HepG2 (cell line): ENCODE measurements around the gene MREG. TPM values are rescaled to one million over a fixed set of nuclear protein-coding genes. Genes with fewer than 3 reads are reported as not detected.

Experiments
- ATAC-seq: fragments of 200-7000 bp; cut with Tn5 transposase; 3 replicates; pipeline ENCODE4 v1.9.1; 2020; ENCODE audit warnings: mild to moderate bottlenecking, moderate library complexity
- BruUV-seq: library from RNA; stranded (reverse); fragments of 400-500 nt; replicated peaks from 2 replicates; lab custom pipeline; 2021; lab: Mats Ljungman, UMichigan
- CTCF ChIA-PET: fragments of 300-600 bp; formaldehyde crosslinking; extraction: SDS; loops from one replicate; lab custom pipeline; 2021; ENCODE audit warnings: low total read pairs, inconsistent platforms, low intra/inter-chr PET ratio; lab: Yijun Ruan, JAX
- POLR2A ChIA-PET: fragments of 350-600 bp; sonication (Branson Sonifier 250); formaldehyde crosslinking; loops from one replicate; lab custom pipeline; 2020; ENCODE audit warnings: antibody characterized with exemption, inconsistent platforms; lab: Yijun Ruan, JAX
- DNase-seq: peaks from one replicate; pipeline ENCODE4 v3.0.0-alpha.2; 2015; ENCODE audit warnings: low spot score
- FAIRE-seq: peaks from 3 replicates; lab custom pipeline; 2011; peaks lifted over from hg19 to GRCh38; lab: Jason Lieb, UNC
- H2AFZ ChIP-seq: one replicate; pipeline ENCODE4 v1.6.1; 2011; ENCODE audit warnings: low read length, inconsistent platforms
- H3K27ac ChIP-seq: fragments of 300-600 bp; 3 replicates; pipeline ENCODE4 v1.8.0; 2011; ENCODE audit warnings: mixed run types, mild to moderate bottlenecking, mixed read lengths, low read length, inconsistent platforms; ENCODE audit not compliant: insufficient read depth; ENCODE audit errors: extremely low read length
- H3K27me3 ChIP-seq, 2 experiments: fragments of 200-600 bp in 1 of 2; 2 replicates in 1 of 2; 3 replicates in 1 of 2; pipeline versions ENCODE4 v1.6.0 to v1.8.0; 2011; ENCODE audit warnings: low read length in 2 of 2, mild to moderate bottlenecking in 2 of 2, moderate library complexity in 2 of 2, inconsistent platforms in 1 of 2; ENCODE audit not compliant: insufficient read depth in 2 of 2, control insufficient read depth in 1 of 2
- H3K36me3 ChIP-seq, 2 experiments: fragments of 200-600 bp in 1 of 2; replicated peaks in 1 of 2; 2 replicates in 1 of 2; 3 replicates in 1 of 2; pipeline versions ENCODE4 v1.5.1 to v1.8.0; 2011; ENCODE audit warnings: low read length in 2 of 2, inconsistent platforms in 1 of 2; ENCODE audit not compliant: insufficient read depth in 2 of 2, control insufficient read depth in 1 of 2
- H3K4me1 ChIP-seq: 2 replicates; pipeline ENCODE4 v1.5.1; 2012; ENCODE audit warnings: low read length, inconsistent platforms; ENCODE audit not compliant: insufficient read depth
- H3K4me2 ChIP-seq: 2 replicates; pipeline ENCODE4 v1.6.0; 2011; ENCODE audit warnings: low read depth, low read length, inconsistent platforms
- H3K4me3 ChIP-seq, 3 experiments: fragments of 200-600 bp in 1 of 3; sonication (generic), shearing (Covaris generic) in 1 of 3; replicated peaks in 1 of 3; 2 replicates each; pipeline ENCODE4 v1.5.1; 2011 to 2016; ENCODE audit warnings: low read length in 3 of 3, inconsistent platforms in 2 of 3, low read depth in 2 of 3, mild to moderate bottlenecking in 2 of 3, control low read depth in 1 of 3, mixed read lengths in 1 of 3; ENCODE audit not compliant: insufficient read depth in 1 of 3
- H3K79me2 ChIP-seq: one replicate; pipeline ENCODE4 v1.6.1; 2011; ENCODE audit warnings: low read length, inconsistent platforms; ENCODE audit not compliant: insufficient read depth
- H3K9ac ChIP-seq: 2 replicates; pipeline ENCODE4 v1.6.0; 2011; ENCODE audit warnings: mild to moderate bottlenecking, low read depth, low read length, inconsistent platforms; ENCODE audit not compliant: insufficient read depth
- H3K9me3 ChIP-seq: 2 replicates; pipeline ENCODE4 v1.5.1; 2012; ENCODE audit warnings: mild to moderate bottlenecking, low read length
- H4K20me1 ChIP-seq: 2 replicates; pipeline ENCODE4 v1.6.0; 2011; ENCODE audit warnings: inconsistent platforms, mild to moderate bottlenecking, low read length, moderate library complexity; ENCODE audit not compliant: insufficient read depth
- ARNT2 ChIP-seq: sonication (generic); formaldehyde crosslinking; IDR thresholded peaks from 2 replicates; pipeline ENCODE4 v1.8.0; 2022; ENCODE audit warnings: mild to moderate bottlenecking, low read depth, missing genetic modification reagents, moderate library complexity
- MTA3 ChIP-seq: sonication (generic); formaldehyde crosslinking; IDR thresholded peaks from 2 replicates; pipeline ENCODE4 v1.4.0; 2020; ENCODE audit warnings: missing genetic modification reagents
- SATB2 ChIP-seq: sonication (generic); formaldehyde crosslinking; IDR thresholded peaks from 2 replicates; pipeline ENCODE4 v1.5.0; 2020; ENCODE audit warnings: missing genetic modification reagents
- THYN1 ChIP-seq: sonication (generic); formaldehyde crosslinking; IDR thresholded peaks from 2 replicates; pipeline ENCODE4 v1.8.1; 2023; ENCODE audit warnings: low read depth, mild to moderate bottlenecking, moderate library complexity, missing genetic modification reagents, borderline replicate concordance
- ZNF142 ChIP-seq: sonication (generic); formaldehyde crosslinking; IDR thresholded peaks from 2 replicates; pipeline ENCODE4 v1.4.0; 2020; ENCODE audit warnings: missing genetic modification reagents
- ZNF318 ChIP-seq: sonication (generic); formaldehyde crosslinking; IDR thresholded peaks from 2 replicates; pipeline ENCODE4 v1.4.0; 2020; ENCODE audit warnings: mild to moderate bottlenecking, missing genetic modification reagents
- ZNF441 ChIP-seq: sonication (generic); formaldehyde crosslinking; IDR thresholded peaks from 2 replicates; pipeline ENCODE4 v1.7.0; 2021; ENCODE audit warnings: missing genetic modification reagents, borderline replicate concordance
- WGBS: methylation state at CpG from one replicate; pipeline ENCODE4 v1.1.6; 2017; ENCODE audit warnings: low lambda C conversion rate; 5-methylcytosine and 5-hydroxymethylcytosine counted together
- in situ Hi-C: cut with HindIII; loops from 2 replicates; pipeline ENCODE4 v1.10.0; 2017; ENCODE audit warnings: low pct_unique_long_range_greater_than_20kb; ENCODE audit not compliant: extremely low pct_ligation_motif_present
- intact Hi-C: fragments of 100-400 bp; cut with micrococcal nuclease; formaldehyde crosslinking; loops from one replicate; pipeline ENCODE4 v1.10.0; 2022; ENCODE audit not compliant: unreplicated experiment
- polyA plus RNA-seq, 8 experiments: library from polyadenylated mRNA; depleted of rRNA in 3 of 8; stranded (reverse) in 7 of 8; unstranded in 1 of 8; fragments of >200 nt; fragmentation: Illumina TruSeq in 4 of 8; extraction: Trizol in 4 of 8; gene quantifications; 2 replicates each; pipeline versions ENCODE4 v1.2.1 to v1.2.3, GENCODE V29; 2011 to 2016; ENCODE audit warnings: low read depth in 4 of 8, missing spikeins in 1 of 8, mixed read lengths in 1 of 8; ENCODE audit not compliant: insufficient read depth in 1 of 8
- total RNA-seq, 5 experiments: library from RNA; depleted of rRNA; stranded (reverse); fragments of >200 nt; fragmentation: Illumina TruSeq; extraction: Trizol; gene quantifications; 2 replicates each; pipeline ENCODE4 v1.2.3, GENCODE V29; 2016; ENCODE audit warnings: low read depth in 1 of 5

The MREG gene
- total and polyA plus RNA-seq, 2 of the 13 experiments (the other 11 are each of a cell fraction or from before 2014, with no cell fraction given), result 7.5 to 23.3 TPM

- Histone ChIP-seq H3K4me3 (no peak overlapping the region), H3K79me2 (no peaks in the 10 kb centered on the region), H3K27me3 (no peaks in the 10 kb centered on the region), H3K9ac (no peak overlapping the region), H4K20me1 (no peaks in the 10 kb centered on the region), H3K9me3 (no peaks in the 10 kb centered on the region), H3K36me3 (no peaks in the 10 kb centered on the region), H3K4me1 (peaks cover 42% of the 10 kb centered on the region), H3K27ac (no peak overlapping the region), H3K4me2 (no peak overlapping the region), H2AFZ (no peak overlapping the region)
- CTCF ChIA-PET, result interaction anchor here (1.4 to 1.5 kb wide), 2 partner anchors 125 to 465 kb away, joined by 9 to 16 read pairs; no protein-coding TSS in a partner anchor
- FAIRE-seq (no peak), ATAC-seq (peak; percentile 9; the same call in 2 of the 3 replicates), DNase-seq (no peak)
- intact Hi-C loops, result loop anchor here (1.0 to 5.0 kb wide), 9 partner anchors 93 to 523 kb away; no protein-coding TSS in a partner anchor
- no TSS peak for BruUV-seq
- in situ Hi-C loops, result loop anchor here (5.0 to 10.0 kb wide), 3 partner anchors 122 to 487 kb away; no protein-coding TSS in a partner anchor
- WGBS, result 90% methylated on average over 8 of the region's 8 CpGs
- POLR2A ChIA-PET, result no interaction called here
- TF ChIP-seq ZNF318 (CRISPR knock-in tag) (no peak), ZNF142 (0 out of 2 replicates have a peak, but pooled peaks have one; percentile 48), ZNF441 (no peak), ARNT2 (CRISPR knock-in tag) (peak; percentile 65; the same call in 1 of the 2 replicates), SATB2 (CRISPR knock-in tag) (no peak), MTA3 (CRISPR knock-in tag) (no peak), THYN1 (CRISPR knock-in tag) (0 out of 2 replicates have a peak, but pooled peaks have one; percentile 7)
Measured at GRCh38 chr2:215919624-215920243, 93.6 kb downstream of the MREG start.
